Measurements from ENCODE around the gene GRIA2.
"Not testable (repeated sequence)": the region's sequence is repeated elsewhere in the genome, so short reads cannot be mapped to it uniquely, and the experiment has no call there.

Gene GRIA2

GRCh38 chr4:157225096-157225495 is 4.6 kb downstream of the GRIA2 start:
- Mint-ChIP-seq H3K36me3 (no peaks in the 10 kb centered on the region), H3K9me3 (peaks cover 3% of the 10 kb centered on the region), H3K4me3 (no peak overlapping the region), H3K27ac (no peak overlapping the region), H3K27me3 (peaks cover 5% of the 10 kb centered on the region), H3K4me1 (no peaks in the 10 kb centered on the region)
- ATAC-seq (ENCODE audit: low read depth) (no peak), DNase-seq (ENCODE audit: low spot score in 2 of 2) (no peak)

GRCh38 chr4:157226035-157226434 is 5.5 kb downstream of the GRIA2 start:
- H3K9me3 Mint-ChIP-seq: peaks cover 3% of the 10 kb centered on the region
- H3K27ac Mint-ChIP-seq: no peak overlapping the region
- DNase-seq (ENCODE audit: low spot score in 2 of 2): no peak
- no peak overlapping the region for H3K4me3 Mint-ChIP-seq
- H3K27me3 Mint-ChIP-seq: peaks cover 3% of the 10 kb centered on the region
- H3K36me3 Mint-ChIP-seq: no peaks in the 10 kb centered on the region
- no peak for ATAC-seq (ENCODE audit: low read depth)
- no peaks in the 10 kb centered on the region for H3K4me1 Mint-ChIP-seq

- H3K4me1 Mint-ChIP-seq: no peaks in the 10 kb centered on the region
Measured at GRCh38 chr4:157226601-157227000, 6.1 kb downstream of the GRIA2 start.

GRCh38 chr4:157231525-157231924 is 11.0 kb downstream of the GRIA2 start:
- H3K27ac Mint-ChIP-seq: no peak overlapping the region
- H3K9me3 Mint-ChIP-seq: peaks cover 2% of the 10 kb centered on the region
- no peak for ATAC-seq (ENCODE audit: low read depth)
- DNase-seq (ENCODE audit: low spot score in 2 of 2): no peak
- no peak overlapping the region for H3K4me3 Mint-ChIP-seq
- no peaks in the 10 kb centered on the region for H3K4me1 Mint-ChIP-seq
- no peaks in the 10 kb centered on the region for H3K27me3 Mint-ChIP-seq
- H3K36me3 Mint-ChIP-seq: no peaks in the 10 kb centered on the region

More at GRCh38 chr4:157226601-157227000, 6.1 kb downstream of the GRIA2 start:
- no peak overlapping the region for H3K27ac Mint-ChIP-seq
- H3K9me3 Mint-ChIP-seq: peaks cover 3% of the 10 kb centered on the region
- no peak overlapping the region for H3K4me3 Mint-ChIP-seq
- H3K27me3 Mint-ChIP-seq: peaks cover 2% of the 10 kb centered on the region
- DNase-seq (ENCODE audit: low spot score in 2 of 2) (no peak), ATAC-seq (ENCODE audit: low read depth) (no peak)
- no peaks in the 10 kb centered on the region for H3K36me3 Mint-ChIP-seq

GRCh38 chr4:157242871-157243270 is 22.3 kb downstream of the GRIA2 start:
- Mint-ChIP-seq H3K4me1 (no peaks in the 10 kb centered on the region), H3K4me3 (no peak overlapping the region), H3K36me3 (no peaks in the 10 kb centered on the region), H3K27ac (no peak overlapping the region), H3K27me3 (no peaks in the 10 kb centered on the region), H3K9me3 (peaks cover 2% of the 10 kb centered on the region)
- DNase-seq (ENCODE audit: low spot score in 2 of 2): no peak
- no peak for ATAC-seq (ENCODE audit: low read depth)

- Mint-ChIP-seq H3K27me3 (no peaks in the 10 kb centered on the region), H3K27ac (no peak overlapping the region)
Measured at GRCh38 chr4:157244348-157244747, 23.8 kb downstream of the GRIA2 start.

GRCh38 chr4:157245351-157245750 is 24.8 kb downstream of the GRIA2 start:
- Mint-ChIP-seq H3K4me1 (no peaks in the 10 kb centered on the region), H3K27me3 (no peaks in the 10 kb centered on the region), H3K36me3 (no peaks in the 10 kb centered on the region), H3K4me3 (no peak overlapping the region), H3K9me3 (peaks cover under 1% of the 10 kb centered on the region), H3K27ac (no peak overlapping the region)
- no peak for DNase-seq (ENCODE audit: low spot score in 2 of 2)
- no peak for ATAC-seq (ENCODE audit: low read depth)

More at GRCh38 chr4:157244348-157244747, 23.8 kb downstream of the GRIA2 start:
- Mint-ChIP-seq H3K9me3 (peaks cover 2% of the 10 kb centered on the region), H3K4me3 (no peak overlapping the region), H3K36me3 (no peaks in the 10 kb centered on the region), H3K4me1 (no peaks in the 10 kb centered on the region)
- ATAC-seq (ENCODE audit: low read depth): no peak
- no peak for DNase-seq (ENCODE audit: low spot score in 2 of 2)

- Mint-ChIP-seq H3K4me3 (no peak overlapping the region), H3K9me3 (no peaks in the 10 kb centered on the region), H3K27ac (no peak overlapping the region), H3K27me3 (no peaks in the 10 kb centered on the region), H3K4me1 (no peaks in the 10 kb centered on the region), H3K36me3 (no peaks in the 10 kb centered on the region)
- no peak for DNase-seq (ENCODE audit: low spot score in 2 of 2)
- no peak for ATAC-seq (ENCODE audit: low read depth)
Measured at GRCh38 chr4:157246964-157247363, 26.4 kb downstream of the GRIA2 start.

- H3K9me3 Mint-ChIP-seq: peaks cover 13% of the 10 kb centered on the region
- H3K27me3 Mint-ChIP-seq; ATAC-seq (ENCODE audit: low read depth); H3K4me3 Mint-ChIP-seq; H3K27ac Mint-ChIP-seq; H3K36me3 Mint-ChIP-seq; H3K4me1 Mint-ChIP-seq; DNase-seq (ENCODE audit: low spot score in 2 of 2): not testable (repeated sequence)
Measured at GRCh38 chr4:157258165-157258564, 37.6 kb downstream of the GRIA2 start.

- ATAC-seq (ENCODE audit: low read depth) (no peak), DNase-seq (ENCODE audit: low spot score in 2 of 2) (no peak)
- H3K4me3 Mint-ChIP-seq: no peak overlapping the region
- no peak overlapping the region for H3K27ac Mint-ChIP-seq
- H3K4me1 Mint-ChIP-seq: no peaks in the 10 kb centered on the region
- H3K36me3 Mint-ChIP-seq: no peaks in the 10 kb centered on the region
- peaks cover 12% of the 10 kb centered on the region for H3K9me3 Mint-ChIP-seq
- no peaks in the 10 kb centered on the region for H3K27me3 Mint-ChIP-seq
Measured at GRCh38 chr4:157265281-157265680, 44.8 kb downstream of the GRIA2 start.

- Mint-ChIP-seq H3K27me3 (no peaks in the 10 kb centered on the region), H3K4me3 (no peak overlapping the region), H3K9me3 (peaks cover 15% of the 10 kb centered on the region), H3K36me3 (no peaks in the 10 kb centered on the region), H3K4me1 (no peaks in the 10 kb centered on the region), H3K27ac (no peak overlapping the region)
- ATAC-seq (ENCODE audit: low read depth) (no peak), DNase-seq (ENCODE audit: low spot score in 2 of 2) (no peak)
Measured at GRCh38 chr4:157270108-157270507, 49.6 kb downstream of the GRIA2 start.

GRCh38 chr4:157270552-157270951 is 50.0 kb downstream of the GRIA2 start:
- Mint-ChIP-seq H3K9me3 (peaks cover 15% of the 10 kb centered on the region), H3K27ac (no peak overlapping the region), H3K4me3 (no peak overlapping the region), H3K27me3 (no peaks in the 10 kb centered on the region), H3K4me1 (no peaks in the 10 kb centered on the region), H3K36me3 (no peaks in the 10 kb centered on the region)
- DNase-seq (ENCODE audit: low spot score in 2 of 2) (no peak), ATAC-seq (ENCODE audit: low read depth) (no peak)

GRCh38 chr4:157271166-157271869 is 50.8 kb downstream of the GRIA2 start:
- DNase-seq (ENCODE audit: low spot score in 2 of 2): no peak
- no peak overlapping the region for H3K27ac Mint-ChIP-seq
- peaks cover 13% of the 10 kb centered on the region for H3K9me3 Mint-ChIP-seq
- ATAC-seq (ENCODE audit: low read depth): no peak
- no peaks in the 10 kb centered on the region for H3K36me3 Mint-ChIP-seq
- no peak overlapping the region for H3K4me3 Mint-ChIP-seq
- no peaks in the 10 kb centered on the region for H3K27me3 Mint-ChIP-seq
- no peaks in the 10 kb centered on the region for H3K4me1 Mint-ChIP-seq

- DNase-seq (ENCODE audit: low spot score in 2 of 2): no peak
- Mint-ChIP-seq H3K27ac (no peak overlapping the region), H3K27me3 (no peaks in the 10 kb centered on the region), H3K4me1 (no peaks in the 10 kb centered on the region), H3K4me3 (no peak overlapping the region), H3K36me3 (no peaks in the 10 kb centered on the region), H3K9me3 (peaks cover 2% of the 10 kb centered on the region)
- ATAC-seq (ENCODE audit: low read depth): no peak
Measured at GRCh38 chr4:157280673-157281072, 60.1 kb downstream of the GRIA2 start.

GRCh38 chr4:157282019-157282418 is 61.5 kb downstream of the GRIA2 start:
- Mint-ChIP-seq H3K9me3 (peaks cover 2% of the 10 kb centered on the region), H3K36me3 (no peaks in the 10 kb centered on the region), H3K27me3 (no peaks in the 10 kb centered on the region), H3K27ac (no peak overlapping the region), H3K4me3 (no peak overlapping the region), H3K4me1 (no peaks in the 10 kb centered on the region)
- ATAC-seq (ENCODE audit: low read depth): no peak
- DNase-seq (ENCODE audit: low spot score in 2 of 2): no peak
